ENCODE measurements around the gene SETX. TPM values are rescaled to one million over a fixed set of nuclear protein-coding genes. Genes with fewer than 3 reads are reported as not detected.

Gene SETX
- total RNA-seq, 1 donor from 2014 or later = 44.2 TPM

GRCh38 chr9:132245465-132245864 lies 109.3 kb downstream of the SETX start:
- H3K4me3 ChIP-seq (ENCODE audit: low read depth, low read length) = no peak overlapping the region
- TF ChIP-seq, protein P1, sequence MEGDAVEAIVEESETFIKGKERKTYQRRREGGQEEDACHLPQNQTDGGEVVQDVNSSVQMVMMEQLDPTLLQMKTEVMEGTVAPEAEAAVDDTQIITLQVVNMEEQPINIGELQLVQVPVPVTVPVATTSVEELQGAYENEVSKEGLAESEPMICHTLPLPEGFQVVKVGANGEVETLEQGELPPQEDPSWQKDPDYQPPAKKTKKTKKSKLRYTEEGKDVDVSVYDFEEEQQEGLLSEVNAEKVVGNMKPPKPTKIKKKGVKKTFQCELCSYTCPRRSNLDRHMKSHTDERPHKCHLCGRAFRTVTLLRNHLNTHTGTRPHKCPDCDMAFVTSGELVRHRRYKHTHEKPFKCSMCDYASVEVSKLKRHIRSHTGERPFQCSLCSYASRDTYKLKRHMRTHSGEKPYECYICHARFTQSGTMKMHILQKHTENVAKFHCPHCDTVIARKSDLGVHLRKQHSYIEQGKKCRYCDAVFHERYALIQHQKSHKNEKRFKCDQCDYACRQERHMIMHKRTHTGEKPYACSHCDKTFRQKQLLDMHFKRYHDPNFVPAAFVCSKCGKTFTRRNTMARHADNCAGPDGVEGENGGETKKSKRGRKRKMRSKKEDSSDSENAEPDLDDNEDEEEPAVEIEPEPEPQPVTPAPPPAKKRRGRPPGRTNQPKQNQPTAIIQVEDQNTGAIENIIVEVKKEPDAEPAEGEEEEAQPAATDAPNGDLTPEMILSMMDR (IDR thresholded peaks at IDR 0.05; ENCODE audit: insufficient read depth, low read length, poor library complexity, severe bottlenecking) = no peak
- H3K27me3 ChIP-seq (ENCODE audit: control insufficient read depth, insufficient read depth, low read length) = peaks cover 21% of the 10 kb centered on the region
- DNase-seq (ENCODE audit: low read depth) = no peak
- no peaks in the 10 kb centered on the region for H3K36me3 ChIP-seq (ENCODE audit: control insufficient read depth, insufficient read depth, low read length)

DNA sequence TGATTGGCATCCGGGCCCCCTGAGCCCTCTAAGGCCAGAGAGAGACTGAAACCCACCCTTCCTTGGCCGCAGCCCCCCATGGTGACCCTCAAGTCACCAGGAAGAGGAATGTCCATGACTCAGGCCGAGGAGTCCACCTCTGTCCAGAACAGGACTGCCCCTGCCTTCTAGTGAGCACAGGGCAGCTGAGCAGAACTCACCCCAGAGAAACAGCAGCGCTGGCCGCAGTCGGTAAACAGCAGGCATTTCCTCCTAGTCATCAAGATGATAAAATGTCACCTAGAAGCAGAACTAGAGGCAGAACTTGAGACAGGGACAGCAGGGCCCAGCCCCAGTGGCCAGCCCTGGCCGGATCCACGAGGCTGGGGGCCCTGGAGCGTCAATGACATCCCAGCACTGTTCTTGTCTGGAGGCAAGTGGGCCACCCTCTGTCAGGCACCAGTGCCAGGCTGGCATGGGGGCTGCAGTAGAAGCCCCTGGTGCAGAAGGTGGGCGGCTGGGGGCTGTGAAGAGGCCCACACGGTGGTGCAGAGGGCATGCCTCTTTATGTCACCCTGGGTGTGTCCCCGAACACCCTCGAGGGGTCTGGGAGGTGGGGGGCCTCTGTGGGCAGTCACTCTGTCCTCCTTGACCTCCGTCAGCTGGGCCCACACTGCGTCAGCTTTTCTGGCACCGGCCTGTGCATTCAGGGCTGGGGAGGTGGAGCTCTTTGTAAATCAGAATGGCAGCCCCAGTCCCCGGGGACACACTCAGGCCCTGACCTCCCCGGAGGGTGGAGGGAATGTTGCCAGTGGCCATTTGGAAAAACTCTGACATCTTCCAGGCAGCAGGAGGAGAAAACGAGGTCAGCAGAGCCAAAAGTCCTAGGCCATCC lies 110.0 kb downstream of the SETX start:
- no peak for DNase-seq (ENCODE audit: low read depth)
- TF ChIP-seq, protein P1 (IDR thresholded peaks at IDR 0.05; ENCODE audit: insufficient read depth, low read length, poor library complexity, severe bottlenecking) = no peak
- Histone ChIP-seq H3K4me3 (ENCODE audit: low read depth, low read length) (no peak overlapping the region), H3K27me3 (ENCODE audit: control insufficient read depth, insufficient read depth, low read length) (peaks cover 22% of the 10 kb centered on the region), H3K36me3 (ENCODE audit: control insufficient read depth, insufficient read depth, low read length) (no peaks in the 10 kb centered on the region)

- Histone ChIP-seq H3K27me3 (ENCODE audit: control insufficient read depth, insufficient read depth, low read length) (peaks cover 22% of the 10 kb centered on the region), H3K4me3 (ENCODE audit: low read depth, low read length) (no peak overlapping the region), H3K36me3 (ENCODE audit: control insufficient read depth, insufficient read depth, low read length) (no peaks in the 10 kb centered on the region)
- TF ChIP-seq, protein P1 (IDR thresholded peaks at IDR 0.05; ENCODE audit: insufficient read depth, low read length, poor library complexity, severe bottlenecking) = no peak
- DNase-seq (ENCODE audit: low read depth) = no peak
Measured at GRCh38 chr9:132243156-132244074, 111.4 kb downstream of the SETX start.

DNA sequence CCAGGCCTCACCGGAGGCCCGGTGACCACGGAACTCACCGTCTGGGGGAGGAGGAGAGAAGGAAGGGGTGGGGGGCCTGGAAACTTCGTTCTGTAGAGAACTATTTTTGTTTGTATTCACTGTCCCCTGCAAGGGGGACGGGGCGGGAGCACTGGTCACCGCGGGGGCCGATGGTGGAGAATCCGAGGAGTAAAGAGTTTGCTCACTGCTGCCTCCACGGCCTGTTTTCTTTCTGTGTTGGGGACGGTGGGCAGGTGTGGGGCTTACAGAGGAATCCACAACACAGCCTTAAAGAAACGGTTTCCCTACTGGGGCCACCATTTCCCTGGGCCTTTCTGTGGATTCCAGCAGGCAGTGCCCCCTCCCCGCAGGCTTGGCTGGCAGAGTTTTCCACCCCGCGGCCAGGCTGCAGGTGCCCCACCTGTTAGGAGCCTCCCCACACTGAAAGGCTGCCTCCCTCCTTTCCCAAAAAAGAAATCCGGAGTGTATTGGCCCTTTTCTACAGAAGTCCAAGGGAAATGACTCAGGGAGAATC lies 112.1 kb downstream of the SETX start:
- H3K4me3 ChIP-seq (ENCODE audit: low read depth, low read length) = peak overlapping the region; percentile 44
- DNase-seq (ENCODE audit: low read depth) = no peak
- no peaks in the 10 kb centered on the region for H3K36me3 ChIP-seq (ENCODE audit: control insufficient read depth, insufficient read depth, low read length)
- peaks cover 22% of the 10 kb centered on the region for H3K27me3 ChIP-seq (ENCODE audit: control insufficient read depth, insufficient read depth, low read length)
- TF ChIP-seq, protein P1 (IDR thresholded peaks at IDR 0.05; ENCODE audit: insufficient read depth, low read length, poor library complexity, severe bottlenecking) = peak; percentile 22

DNA sequence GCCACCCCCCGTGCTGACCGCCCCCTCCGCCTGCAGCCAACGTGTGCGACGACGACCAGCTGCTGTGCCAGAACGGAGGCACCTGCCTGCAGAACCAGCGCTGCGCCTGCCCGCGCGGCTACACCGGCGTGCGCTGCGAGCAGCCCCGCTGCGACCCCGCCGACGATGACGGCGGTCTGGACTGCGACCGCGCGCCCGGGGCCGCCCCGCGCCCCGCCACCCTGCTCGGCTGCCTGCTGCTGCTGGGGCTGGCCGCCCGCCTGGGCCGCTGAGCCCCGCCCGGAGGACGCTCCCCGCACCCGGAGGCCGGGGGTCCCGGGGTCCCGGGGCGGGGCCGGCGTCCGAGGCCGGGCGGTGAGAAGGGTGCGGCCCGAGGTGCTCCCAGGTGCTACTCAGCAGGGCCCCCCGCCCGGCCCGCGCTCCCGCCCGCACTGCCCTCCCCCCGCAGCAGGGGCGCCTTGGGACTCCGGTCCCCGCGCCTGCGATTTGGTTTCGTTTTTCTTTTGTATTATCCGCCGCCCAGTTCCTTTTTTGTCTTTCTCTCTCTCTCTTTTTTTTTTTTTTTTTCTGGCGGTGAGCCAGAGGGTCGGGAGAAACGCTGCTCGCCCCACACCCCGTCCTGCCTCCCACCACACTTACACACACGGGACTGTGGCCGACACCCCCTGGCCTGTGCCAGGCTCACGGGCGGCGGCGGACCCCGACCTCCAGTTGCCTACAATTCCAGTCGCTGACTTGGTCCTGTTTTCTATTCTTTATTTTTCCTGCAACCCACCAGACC lies 112.8 kb downstream of the SETX start:
- Histone ChIP-seq H3K27me3 (ENCODE audit: control insufficient read depth, insufficient read depth, low read length) (peaks cover 25% of the 10 kb centered on the region), H3K36me3 (ENCODE audit: control insufficient read depth, insufficient read depth, low read length) (no peaks in the 10 kb centered on the region), H3K4me3 (ENCODE audit: low read depth, low read length) (peak overlapping the region; percentile 44)
- TF ChIP-seq, protein P1 (IDR thresholded peaks at IDR 0.05; ENCODE audit: insufficient read depth, low read length, poor library complexity, severe bottlenecking) = no peak
- DNase-seq (ENCODE audit: low read depth) = no peak

Measured in kidney epithelial cell (primary cell).